Measurements from ENCODE around the gene RMI2. TPM values are rescaled to one million over a fixed set of nuclear protein-coding genes. Genes with fewer than 3 reads are reported as not detected.

The RMI2 gene
- polyA plus RNA-seq, 2 of the 4 experiments (the other 2 are of a cell fraction): 24.2 to 26.9 TPM

- WGBS (ENCODE audit: missing lambda C conversion rate): 79% methylated on average over 8 of the region's 8 CpGs
- DNase-seq (ENCODE audit: low read depth in 1 of 2, low spot score in 1 of 2) (no peak), ATAC-seq (no peak), FAIRE-seq (no peak)
- no peak overlapping the region for H3K27ac ChIP-seq
- H3K9me3 ChIP-seq: no peaks in the 10 kb centered on the region
- H3K4me1 ChIP-seq: peaks cover 5% of the 10 kb centered on the region; the same call in 2 of the 3 replicates
- H3K4me3 ChIP-seq: no peak overlapping the region
- CTCF ChIA-PET: interaction anchor here (1.2 to 1.9 kb wide), 4 partner anchors 94 to 388 kb away, joined by 4 to 12 read pairs (median 6); partner anchors contain the start of gene SOCS1
- POLR2A ChIA-PET: interaction anchor here (0.6 kb wide), 1 partner anchor 95 kb away, joined by 3 read pairs; the partner anchor contains the start of gene SOCS1
- H3K4me2 ChIP-seq: no peak overlapping the region
- TF ChIP-seq ZNF302 (CRISPR knock-in tag; IDR thresholded peaks at IDR 0.05): no peak
- no peak for TF ChIP-seq SMC3 (IDR thresholded peaks at IDR 0.05)
- no peak for TF ChIP-seq POLR2A (IDR thresholded peaks at IDR 0.05; ENCODE audit: low read length)
- no peak for TF ChIP-seq JUNB (IDR thresholded peaks at IDR 0.05)
- TF ChIP-seq CBX2 (IDR thresholded peaks at IDR 0.05; ENCODE audit: borderline replicate concordance, low read depth): no peak
- no peak for TF ChIP-seq ZFP36 (IDR thresholded peaks at IDR 0.05; ENCODE audit: borderline replicate concordance, partially characterized antibody)
- no peak for TF ChIP-seq RARB (CRISPR knock-in tag; IDR thresholded peaks at IDR 0.05)
- no peak for TF ChIP-seq ELK1 (IDR thresholded peaks at IDR 0.05; ENCODE audit: low read depth, low read length)
- no peak for TF ChIP-seq ZC3H11A (IDR thresholded peaks at IDR 0.05)
- TF ChIP-seq HEYL (CRISPR knock-in tag; IDR thresholded peaks at IDR 0.05): no peak
- TF ChIP-seq ATOH8 (CRISPR knock-in tag; IDR thresholded peaks at IDR 0.05; ENCODE audit: low read depth): no peak
- TF ChIP-seq MAZ (IDR thresholded peaks at IDR 0.05; ENCODE audit: borderline replicate concordance, low read depth, low read length): no peak
- no peak for TF ChIP-seq NR3C1 (IDR thresholded peaks at IDR 0.05)
- TF ChIP-seq NFE2L2 (conservative IDR thresholded peaks at IDR 0.05; ENCODE audit: low read length): no peak
- no peak for TF ChIP-seq USF2 (IDR thresholded peaks at IDR 0.05)
- no peak for TF ChIP-seq CBX8 (IDR thresholded peaks at IDR 0.05)
- TF ChIP-seq CTCF (IDR thresholded peaks at IDR 0.05): no peak
- no peak for TF ChIP-seq TP53 (CRISPR knock-in tag; IDR thresholded peaks at IDR 0.05)
These were observed 5.7 kb downstream of the RMI2 start for GRCh38 chr16:11350921-11351335.

- CTCF ChIA-PET: interaction anchor here (0.5 to 2.1 kb wide), 7 partner anchors 43 to 419 kb away, joined by 3 to 12 read pairs (median 6); partner anchors contain the start of gene SOCS1
- Histone ChIP-seq H3K9me3 (no peaks in the 10 kb centered on the region), H3K4me3 (no peak overlapping the region), H3K4me2 (no peak overlapping the region), H3K27ac (no peak overlapping the region), H3K4me1 (peaks cover 14% of the 10 kb centered on the region)
- TF ChIP-seq PBX3 (IDR thresholded peaks at IDR 0.05): no peak
- no peak for TF ChIP-seq EP300 (IDR thresholded peaks at IDR 0.05)
- POLR2A ChIA-PET: interaction anchor here (2.3 kb wide), 1 partner anchor 96 kb away, joined by 9 read pairs; the partner anchor contains the start of gene SOCS1
- 53% methylated on average over 4 of the region's 4 CpGs for WGBS (ENCODE audit: missing lambda C conversion rate)
- no peak for ATAC-seq
- DNase-seq (ENCODE audit: low read depth in 1 of 2, low spot score in 1 of 2): no peak
- FAIRE-seq: no peak
These were observed 7.9 kb downstream of the RMI2 start for GRCh38 chr16:11353158-11353557.
